ENCODE data around the gene LRMDA. TPM values are rescaled to one million over a fixed set of nuclear protein-coding genes. Genes with fewer than 3 reads are reported as not detected.

The LRMDA gene
- total RNA-seq, 2 experiments from 2014 or later = not detected

DNA sequence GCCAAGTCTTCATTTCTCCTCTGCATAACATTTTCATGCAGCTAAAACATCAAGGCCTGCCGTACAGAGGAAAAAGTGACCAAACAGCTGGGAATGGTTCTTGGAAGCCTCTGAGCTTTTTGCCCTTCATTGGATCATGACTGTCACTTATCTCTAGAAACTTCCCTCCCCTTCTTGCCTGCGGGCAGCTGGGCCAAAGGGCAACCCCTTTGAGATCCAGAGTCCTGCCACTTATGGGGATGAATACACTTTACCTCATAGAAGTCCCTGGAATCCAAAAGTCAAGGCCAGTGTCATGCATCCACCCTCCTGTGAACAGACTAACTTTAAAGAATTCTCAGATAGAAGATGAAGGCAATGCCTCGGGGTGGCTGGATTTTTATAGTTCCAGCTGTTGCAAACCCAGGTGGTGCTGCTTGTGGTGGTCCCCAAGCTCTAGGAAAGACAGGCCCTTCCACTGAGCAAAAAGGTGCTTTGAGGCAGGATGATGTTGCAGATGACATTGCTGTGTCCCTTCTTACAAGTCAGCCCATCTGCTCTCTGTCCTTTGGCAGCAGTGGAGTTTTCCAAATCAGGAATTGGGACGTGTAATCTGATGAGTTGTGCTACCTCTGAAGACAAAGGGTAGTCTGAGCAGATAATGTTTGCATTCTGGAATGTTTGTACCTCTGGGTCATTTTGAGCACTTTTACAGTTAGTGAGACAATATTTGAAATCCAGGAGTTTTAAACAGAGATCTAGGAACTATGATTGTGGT, 64.2 kb downstream of the LRMDA start:
- POLR2A ChIA-PET = no interaction called here
- Mint-ChIP-seq H3K27me3 (no peaks in the 10 kb centered on the region), H3K27ac (no peak overlapping the region), H3K36me3 (ENCODE audit: low read depth) (no peaks in the 10 kb centered on the region), H3K4me3 (no peak overlapping the region), H3K4me1 (no peaks in the 10 kb centered on the region), H3K9me3 (no peaks in the 10 kb centered on the region)
- CTCF ChIA-PET = no interaction called here
- DNase-seq = no peak

DNA sequence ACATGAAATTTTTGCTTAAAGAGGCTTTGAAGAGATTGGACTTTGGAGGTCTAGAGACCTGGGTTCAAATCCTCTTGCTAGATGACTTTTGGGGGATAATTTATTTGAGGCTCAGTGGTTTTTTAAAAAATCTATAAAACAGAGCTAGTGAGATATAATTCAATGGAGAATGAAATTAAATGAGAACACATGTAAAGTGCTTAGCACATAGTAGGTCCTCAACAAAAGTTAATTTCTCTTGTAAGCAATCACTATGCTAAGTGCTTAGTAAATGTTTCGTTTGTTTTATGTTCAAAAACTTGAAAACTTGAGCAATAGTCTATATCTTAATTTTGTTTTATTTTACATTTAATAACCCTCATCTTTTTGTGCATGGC, 64.8 kb downstream of the LRMDA start:
- Mint-ChIP-seq H3K27me3 (no peaks in the 10 kb centered on the region), H3K27ac (no peak overlapping the region), H3K4me3 (no peak overlapping the region), H3K36me3 (ENCODE audit: low read depth) (no peaks in the 10 kb centered on the region), H3K9me3 (no peaks in the 10 kb centered on the region), H3K4me1 (no peaks in the 10 kb centered on the region)
- ChIA-PET POLR2A (no interaction called here), CTCF (no interaction called here)
- no peak for DNase-seq

DNA sequence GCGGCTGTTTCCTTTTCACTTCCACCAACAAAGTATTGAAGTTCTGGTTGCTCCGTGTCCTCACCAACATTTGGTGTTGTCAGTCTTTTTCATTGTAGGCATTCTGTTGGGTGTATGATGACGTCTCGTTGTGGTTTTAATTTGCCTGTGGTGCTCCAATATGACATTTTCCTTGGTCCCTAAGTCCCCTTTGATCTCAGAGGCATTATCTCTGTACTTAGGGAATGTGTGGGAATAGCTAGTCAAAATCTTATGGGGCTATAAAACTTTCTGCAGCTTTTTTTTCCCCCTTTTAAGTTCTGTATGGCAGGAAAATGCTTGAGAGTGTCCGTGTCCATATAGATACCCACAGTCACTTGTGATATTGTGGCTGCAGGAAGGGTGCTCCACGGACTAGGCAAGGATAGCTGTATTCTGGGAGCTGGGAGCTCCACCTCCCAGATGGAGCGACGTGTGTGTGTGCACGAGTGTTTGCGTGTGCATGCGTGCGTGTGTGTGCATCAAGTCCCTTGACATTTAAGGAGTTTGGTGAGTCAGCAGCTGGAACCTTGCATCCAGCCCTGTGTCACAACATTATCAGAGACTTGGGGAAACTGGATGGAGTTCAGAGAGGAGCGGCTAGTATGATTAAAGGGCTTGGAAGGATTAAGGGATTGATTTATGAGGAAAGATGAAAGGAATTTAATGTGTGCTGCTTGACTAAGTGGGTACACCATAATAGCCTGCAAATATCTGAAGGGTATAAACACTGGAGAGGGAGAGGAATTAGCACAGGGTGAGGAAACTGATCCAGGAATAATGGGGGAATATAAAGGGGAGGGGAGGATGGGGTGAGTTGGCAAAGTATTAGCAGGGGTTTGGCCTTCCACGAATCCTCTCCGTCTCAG, 66.8 kb downstream of the LRMDA start:
- Mint-ChIP-seq H3K36me3 (ENCODE audit: low read depth) (no peaks in the 10 kb centered on the region), H3K9me3 (no peaks in the 10 kb centered on the region), H3K4me3 (no peak overlapping the region), H3K27ac (no peak overlapping the region), H3K4me1 (no peaks in the 10 kb centered on the region), H3K27me3 (no peaks in the 10 kb centered on the region)
- no peak for DNase-seq
- POLR2A ChIA-PET = no interaction called here
- CTCF ChIA-PET = no interaction called here

DNA sequence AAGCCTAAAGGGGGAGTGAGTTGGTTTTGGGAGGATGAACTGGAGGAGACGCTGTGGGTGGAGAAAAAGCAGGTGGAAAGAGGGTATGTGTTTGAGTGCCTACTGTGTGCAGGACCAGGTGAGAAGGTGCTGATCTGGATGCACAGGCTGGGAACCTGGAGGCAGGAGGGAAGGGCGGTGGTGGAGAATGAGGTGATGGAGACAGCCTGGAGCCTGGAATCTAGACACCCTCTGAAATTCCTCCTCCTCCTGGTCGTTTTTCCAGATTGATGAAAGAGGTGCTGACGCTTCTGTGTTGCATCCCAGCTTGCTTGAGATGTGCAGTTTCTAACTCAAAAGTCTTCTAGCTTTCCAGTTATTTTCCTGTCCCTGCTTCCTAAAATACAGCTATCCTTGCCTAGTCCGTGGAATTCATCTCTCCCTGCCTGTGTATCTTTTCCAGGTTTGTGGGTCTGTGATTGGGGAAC, 67.5 kb downstream of the LRMDA start:
- POLR2A ChIA-PET = no interaction called here
- no peaks in the 10 kb centered on the region for H3K27me3 Mint-ChIP-seq
- H3K4me1 Mint-ChIP-seq = no peaks in the 10 kb centered on the region
- no peak overlapping the region for H3K27ac Mint-ChIP-seq
- no peaks in the 10 kb centered on the region for H3K9me3 Mint-ChIP-seq
- H3K36me3 Mint-ChIP-seq (ENCODE audit: low read depth) = no peaks in the 10 kb centered on the region
- DNase-seq = no peak
- no peak overlapping the region for H3K4me3 Mint-ChIP-seq
- CTCF ChIA-PET = no interaction called here

DNA sequence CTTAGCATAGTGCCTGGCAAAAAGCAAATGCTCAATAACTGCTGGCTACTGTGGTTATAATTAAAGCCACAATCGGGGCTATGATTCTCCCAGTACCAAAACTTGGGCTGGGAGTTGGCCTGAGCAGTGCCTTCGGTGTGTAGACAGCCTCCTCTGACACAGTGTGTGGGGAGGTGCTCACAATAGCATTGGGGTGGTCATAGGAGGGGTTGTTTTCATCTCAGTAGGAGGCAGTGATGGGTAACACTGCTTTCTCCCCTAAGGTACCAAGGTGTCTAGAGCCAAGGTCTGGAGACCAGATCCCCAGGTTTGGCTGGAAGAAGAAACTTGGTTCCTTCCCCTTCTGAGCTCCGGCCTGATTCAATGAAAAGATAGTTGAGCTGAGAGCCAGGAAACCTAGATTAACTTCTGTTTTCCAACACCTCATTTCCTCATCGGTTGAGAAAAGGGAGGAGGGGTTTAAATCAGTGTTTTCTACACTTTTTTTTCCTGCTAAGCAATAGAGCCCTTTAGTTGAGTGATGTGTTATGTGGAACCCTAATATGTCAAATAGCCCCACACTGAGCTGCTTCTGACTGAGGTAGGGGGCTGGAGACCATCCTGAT, 68.2 kb downstream of the LRMDA start:
- Mint-ChIP-seq H3K27ac (no peak overlapping the region), H3K9me3 (no peaks in the 10 kb centered on the region), H3K4me3 (no peak overlapping the region), H3K4me1 (no peaks in the 10 kb centered on the region), H3K27me3 (no peaks in the 10 kb centered on the region), H3K36me3 (ENCODE audit: low read depth) (no peaks in the 10 kb centered on the region)
- no peak for DNase-seq
- CTCF ChIA-PET = no interaction called here
- POLR2A ChIA-PET = no interaction called here

DNA sequence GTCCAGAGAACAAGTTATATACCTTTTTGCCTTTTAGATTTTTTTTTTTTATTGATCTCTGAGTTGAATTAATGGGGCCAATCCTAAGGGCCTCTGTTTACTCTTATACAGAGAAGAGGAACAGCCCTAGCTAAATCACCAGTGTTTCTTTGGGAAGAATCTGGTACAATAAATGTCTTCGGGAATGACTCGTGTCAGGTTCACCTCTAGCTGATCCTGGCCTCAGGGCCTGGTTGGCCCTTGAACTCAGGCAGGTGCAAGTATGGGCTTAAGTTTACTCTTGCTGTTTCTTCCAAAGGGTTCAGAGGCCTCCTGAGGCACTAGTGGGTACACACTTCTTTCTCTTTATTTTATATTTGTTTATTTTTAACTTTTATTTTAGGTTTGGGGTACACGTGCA, 71.0 kb downstream of the LRMDA start:
- Mint-ChIP-seq H3K27ac (no peak overlapping the region), H3K27me3 (no peaks in the 10 kb centered on the region), H3K36me3 (ENCODE audit: low read depth) (no peaks in the 10 kb centered on the region), H3K9me3 (no peaks in the 10 kb centered on the region), H3K4me3 (no peak overlapping the region), H3K4me1 (no peaks in the 10 kb centered on the region)
- CTCF ChIA-PET = no interaction called here
- POLR2A ChIA-PET = no interaction called here
- DNase-seq = no peak

DNA sequence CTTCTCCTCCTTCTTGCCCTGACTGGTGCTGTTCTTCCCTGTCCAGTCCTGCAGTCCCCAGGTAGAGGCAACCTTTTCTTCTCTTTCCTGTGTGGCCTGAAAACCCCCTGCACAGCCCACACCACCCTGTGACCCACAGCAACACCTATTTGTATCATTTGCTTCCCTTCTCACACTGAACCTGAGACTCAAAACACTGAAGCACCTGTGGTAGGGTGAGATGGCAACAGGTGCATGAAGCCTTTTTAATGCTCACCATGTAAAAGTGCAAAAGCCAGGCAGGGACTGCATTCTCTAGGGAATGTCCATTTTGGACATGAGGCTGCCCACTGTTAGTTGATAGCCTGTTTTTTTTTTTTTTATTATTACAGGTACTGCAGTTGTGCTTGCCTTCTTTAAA, 71.4 kb downstream of the LRMDA start:
- H3K4me3 Mint-ChIP-seq = no peak overlapping the region
- H3K27me3 Mint-ChIP-seq = no peaks in the 10 kb centered on the region
- CTCF ChIA-PET = no interaction called here
- no peaks in the 10 kb centered on the region for H3K9me3 Mint-ChIP-seq
- no peaks in the 10 kb centered on the region for H3K36me3 Mint-ChIP-seq (ENCODE audit: low read depth)
- no peaks in the 10 kb centered on the region for H3K4me1 Mint-ChIP-seq
- POLR2A ChIA-PET = no interaction called here
- H3K27ac Mint-ChIP-seq = no peak overlapping the region
- DNase-seq = no peak

DNA sequence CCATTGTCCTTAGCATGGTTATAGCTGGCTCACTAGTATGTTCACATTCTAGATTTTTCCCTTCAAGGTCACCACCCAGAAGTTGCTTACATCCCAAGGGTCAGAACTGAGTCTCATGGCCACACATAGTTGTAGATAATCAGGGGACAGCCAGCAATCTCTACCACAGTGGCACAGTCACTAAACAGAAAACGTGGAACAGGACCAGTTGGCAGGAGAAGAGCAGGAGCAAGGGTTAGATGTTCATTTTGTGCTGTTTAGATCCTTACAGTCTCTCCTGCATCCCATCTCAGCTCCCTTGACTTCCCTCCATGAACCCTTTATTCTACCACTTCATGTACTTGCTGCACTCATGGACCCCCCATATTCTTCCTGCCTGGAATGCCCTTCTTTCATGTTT, 73.9 kb downstream of the LRMDA start:
- ChIA-PET POLR2A (no interaction called here), CTCF (no interaction called here)
- Mint-ChIP-seq H3K27me3 (no peaks in the 10 kb centered on the region), H3K36me3 (ENCODE audit: low read depth) (no peaks in the 10 kb centered on the region), H3K9me3 (no peaks in the 10 kb centered on the region), H3K4me3 (no peak overlapping the region), H3K4me1 (no peaks in the 10 kb centered on the region), H3K27ac (no peak overlapping the region)
- DNase-seq = no peak

DNA sequence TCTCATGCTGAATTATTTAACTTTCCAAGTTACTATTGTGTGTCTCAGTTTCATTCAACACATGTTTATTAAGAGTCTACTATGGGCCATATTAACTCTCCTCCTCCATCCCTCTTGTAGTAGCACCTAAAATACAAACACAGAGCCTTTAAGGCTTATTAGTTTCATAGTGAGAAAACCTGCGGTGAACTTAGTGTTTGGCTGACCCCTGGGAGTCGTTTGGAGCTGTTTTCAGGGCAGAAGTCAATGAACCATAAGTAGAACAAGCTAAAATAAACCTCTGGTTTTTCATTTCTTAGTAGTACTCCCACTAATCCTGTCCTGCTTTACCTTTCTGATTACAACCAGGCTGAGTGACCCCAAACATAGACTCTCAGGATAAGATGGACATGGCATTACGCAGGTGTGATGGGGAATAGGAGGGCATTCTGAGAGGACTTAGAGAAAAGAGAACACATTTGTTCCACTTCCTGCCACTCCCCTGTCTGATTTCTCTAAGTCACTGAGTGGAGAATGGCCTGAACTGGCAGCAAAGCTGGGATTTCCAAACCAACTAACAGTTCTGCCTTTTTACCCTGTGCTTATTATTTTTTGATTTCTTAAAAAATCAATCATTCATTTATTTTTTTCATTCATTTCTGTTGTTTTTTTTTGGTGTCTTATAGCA, 74.5 kb downstream of the LRMDA start:
- POLR2A ChIA-PET = no interaction called here
- no peaks in the 10 kb centered on the region for H3K27me3 Mint-ChIP-seq
- H3K4me3 Mint-ChIP-seq = no peak overlapping the region
- H3K36me3 Mint-ChIP-seq (ENCODE audit: low read depth) = no peaks in the 10 kb centered on the region
- no peak overlapping the region for H3K27ac Mint-ChIP-seq
- no peaks in the 10 kb centered on the region for H3K4me1 Mint-ChIP-seq
- no peak for DNase-seq
- H3K9me3 Mint-ChIP-seq = no peaks in the 10 kb centered on the region
- CTCF ChIA-PET = no interaction called here

DNA sequence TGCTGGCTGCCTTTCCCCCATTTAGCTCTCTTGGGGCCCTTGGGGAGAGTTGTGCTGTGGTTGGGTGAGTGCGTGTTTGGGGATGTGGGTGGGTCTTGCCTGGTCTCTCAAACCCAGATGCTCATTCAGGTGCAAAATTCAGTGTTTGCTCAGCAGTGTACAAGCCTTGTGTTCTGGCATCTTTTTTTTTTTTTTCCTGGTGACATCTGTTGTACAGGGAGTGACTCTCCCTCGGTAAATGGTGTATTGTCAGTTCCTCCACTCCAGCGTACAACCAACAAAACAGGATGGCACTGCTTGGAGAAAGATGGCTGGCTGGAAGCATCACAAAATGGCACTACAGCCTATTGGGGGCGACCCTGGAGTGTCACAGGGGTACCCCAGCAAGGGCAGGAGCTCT, 75.5 kb downstream of the LRMDA start:
- POLR2A ChIA-PET = no interaction called here
- CTCF ChIA-PET = no interaction called here
- Mint-ChIP-seq H3K9me3 (no peaks in the 10 kb centered on the region), H3K27me3 (no peaks in the 10 kb centered on the region), H3K36me3 (ENCODE audit: low read depth) (no peaks in the 10 kb centered on the region), H3K27ac (no peak overlapping the region), H3K4me1 (no peaks in the 10 kb centered on the region), H3K4me3 (no peak overlapping the region)
- no peak for DNase-seq

DNA sequence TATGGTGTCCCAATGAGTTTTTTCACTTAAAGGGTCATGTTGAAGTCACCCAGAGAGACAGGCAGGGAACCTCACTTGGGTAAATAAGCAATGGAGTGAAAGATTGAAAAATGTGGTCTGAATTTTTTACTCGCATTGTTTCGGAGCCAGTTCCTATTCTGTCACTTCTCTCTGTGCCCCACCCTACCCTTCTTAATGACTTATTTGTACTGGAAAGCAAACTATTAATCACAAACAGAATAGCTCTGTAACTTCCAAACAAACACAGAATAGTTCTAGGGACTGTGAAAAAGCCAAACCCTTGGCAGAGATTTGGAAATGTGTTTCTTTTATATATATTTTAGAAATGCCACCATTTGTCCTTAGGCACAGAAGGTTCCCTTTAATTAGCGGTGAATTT, 76.0 kb downstream of the LRMDA start:
- no peak overlapping the region for H3K27ac Mint-ChIP-seq
- no peaks in the 10 kb centered on the region for H3K36me3 Mint-ChIP-seq (ENCODE audit: low read depth)
- DNase-seq = no peak
- H3K9me3 Mint-ChIP-seq = no peaks in the 10 kb centered on the region
- ChIA-PET POLR2A (no interaction called here), CTCF (no interaction called here)
- H3K4me1 Mint-ChIP-seq = no peaks in the 10 kb centered on the region
- H3K27me3 Mint-ChIP-seq = no peaks in the 10 kb centered on the region
- H3K4me3 Mint-ChIP-seq = no peak overlapping the region

DNA sequence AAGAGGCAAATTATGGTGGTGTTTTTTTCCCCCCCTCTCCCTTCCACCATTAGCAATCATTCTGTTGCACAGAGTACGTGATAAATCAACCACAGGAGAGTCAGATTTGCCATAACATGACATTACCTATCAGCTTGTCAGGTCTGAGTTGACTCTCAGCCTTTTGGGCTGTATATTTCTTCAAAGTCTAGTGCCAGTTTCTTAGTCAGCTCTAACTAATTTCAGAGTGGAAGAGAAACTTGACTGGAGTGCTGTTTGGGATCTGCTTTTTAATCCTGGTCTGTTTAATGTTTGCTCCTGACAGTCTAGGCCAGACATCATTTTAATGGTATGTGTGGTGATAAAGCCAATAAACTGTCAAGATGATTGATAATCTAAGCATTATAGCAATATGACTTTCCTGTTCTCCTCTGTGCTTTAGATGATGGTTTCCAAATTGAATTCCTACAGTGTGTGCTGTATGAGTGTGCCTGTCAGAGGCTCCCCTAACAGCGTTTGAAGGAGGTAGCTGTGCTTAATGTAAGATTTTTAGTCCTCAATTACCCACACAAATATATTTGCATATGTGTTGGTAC, 76.9 kb downstream of the LRMDA start:
- H3K27me3 Mint-ChIP-seq = no peaks in the 10 kb centered on the region
- DNase-seq = no peak
- ChIA-PET CTCF (no interaction called here), POLR2A (no interaction called here)
- H3K4me1 Mint-ChIP-seq = no peaks in the 10 kb centered on the region
- H3K4me3 Mint-ChIP-seq = no peak overlapping the region
- no peak overlapping the region for H3K27ac Mint-ChIP-seq
- H3K9me3 Mint-ChIP-seq = no peaks in the 10 kb centered on the region
- no peaks in the 10 kb centered on the region for H3K36me3 Mint-ChIP-seq (ENCODE audit: low read depth)

DNA sequence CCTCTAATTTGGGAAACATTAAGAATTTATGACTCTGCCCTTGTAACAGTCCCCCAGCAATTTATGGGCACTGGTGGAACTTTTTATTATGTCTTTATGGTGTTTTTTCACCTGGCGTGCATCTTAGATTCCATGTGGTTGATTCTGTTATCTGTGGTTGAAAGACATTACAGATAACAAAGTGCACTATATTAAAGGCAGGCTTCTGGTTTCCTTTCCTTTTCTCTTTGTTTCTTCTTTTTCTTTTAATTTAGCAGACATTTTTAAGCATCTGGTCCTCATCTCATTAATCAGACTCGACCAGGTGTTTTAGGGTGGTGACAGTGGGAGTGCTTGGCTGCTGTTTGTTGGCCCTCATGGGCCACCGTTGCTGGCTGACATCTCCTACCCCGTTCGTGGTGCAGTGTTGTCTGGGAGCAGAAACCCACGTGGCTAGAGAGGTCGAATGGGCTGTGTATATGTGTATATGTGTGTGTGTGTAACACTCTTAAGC, 77.4 kb downstream of the LRMDA start:
- H3K27ac Mint-ChIP-seq = no peak overlapping the region
- no peaks in the 10 kb centered on the region for H3K27me3 Mint-ChIP-seq
- no peaks in the 10 kb centered on the region for H3K9me3 Mint-ChIP-seq
- CTCF ChIA-PET = no interaction called here
- POLR2A ChIA-PET = no interaction called here
- no peaks in the 10 kb centered on the region for H3K4me1 Mint-ChIP-seq
- H3K4me3 Mint-ChIP-seq = no peak overlapping the region
- no peak for DNase-seq
- H3K36me3 Mint-ChIP-seq (ENCODE audit: low read depth) = no peaks in the 10 kb centered on the region
